ENCODE results near the gene POLE. TPM values are rescaled to one million over a fixed set of nuclear protein-coding genes. Genes with fewer than 3 reads are reported as not detected.
A peak's percentile ranks its signal among the peaks of the same experiment; 100 is the strongest.

The POLE gene
- total RNA-seq, 1 experiment from 2014 or later, result 167 TPM

- Mint-ChIP-seq H3K9me3 (ENCODE audit: unreplicated experiment) (no peaks in the 10 kb centered on the region), H3K4me1 (ENCODE audit: low read depth, unreplicated experiment) (peaks cover 18% of the 10 kb centered on the region), H3K36me3 (ENCODE audit: insufficient read depth, unreplicated experiment) (peaks cover 91% of the 10 kb centered on the region), H3K27me3 (ENCODE audit: insufficient read depth, unreplicated experiment) (no peaks in the 10 kb centered on the region), H3K4me3 (ENCODE audit: unreplicated experiment) (no peak overlapping the region), H3K27ac (ENCODE audit: unreplicated experiment) (peak overlapping the region; percentile 64)
- ChIA-PET POLR2A (no interaction called here), CTCF (no interaction called here)
- no peaks in the 10 kb centered on the region for H3K27me3 ChIP-seq (replicated peaks; ENCODE audit: control insufficient read depth, insufficient read depth, low read length)
- no peak for DNase-seq
- H3K36me3 ChIP-seq (ENCODE audit: control insufficient read depth, insufficient read depth, low read length), result peaks cover 5% of the 10 kb centered on the region
- no peak for TF ChIP-seq CTCF (IDR thresholded peaks at IDR 0.05; ENCODE audit: insufficient read depth in 1 of 2, low read depth in 1 of 2, low read length in 1 of 2, severe bottlenecking in 1 of 2, unreplicated experiment in 1 of 2)
- no TSS peak for BruUV-seq (replicated peaks)
- no peak overlapping the region for H3K4me3 ChIP-seq (ENCODE audit: low read depth, low read length)
- intact Hi-C loops (cut with micrococcal nuclease; ENCODE audit: unreplicated experiment), result no loop called here
- H3K9me3 ChIP-seq, result no peaks in the 10 kb centered on the region
- no peaks in the 10 kb centered on the region for H3K4me1 ChIP-seq
These were observed 56.5 kb downstream of the POLE start for GRCh38 chr12:132630672-132631071.

- intact Hi-C loops (cut with micrococcal nuclease; ENCODE audit: unreplicated experiment), result no loop called here
- no peaks in the 10 kb centered on the region for H3K9me3 Mint-ChIP-seq (ENCODE audit: unreplicated experiment)
- H3K4me1 Mint-ChIP-seq (ENCODE audit: low read depth, unreplicated experiment), result peaks cover 24% of the 10 kb centered on the region
- BruUV-seq (replicated peaks), result no TSS peak
- no peaks in the 10 kb centered on the region for H3K27me3 Mint-ChIP-seq (ENCODE audit: insufficient read depth, unreplicated experiment)
- peaks cover 91% of the 10 kb centered on the region for H3K36me3 Mint-ChIP-seq (ENCODE audit: insufficient read depth, unreplicated experiment)
- Histone ChIP-seq H3K27me3 (replicated peaks; ENCODE audit: control insufficient read depth, insufficient read depth, low read length) (no peaks in the 10 kb centered on the region), H3K36me3 (ENCODE audit: control insufficient read depth, insufficient read depth, low read length) (peaks cover 3% of the 10 kb centered on the region), H3K4me3 (ENCODE audit: low read depth, low read length) (no peak overlapping the region), H3K4me1 (no peaks in the 10 kb centered on the region), H3K9me3 (no peaks in the 10 kb centered on the region)
- no peak for DNase-seq
- CTCF ChIA-PET, result interaction anchor here (1.8 kb wide), 1 partner anchor 9 kb away, joined by 7 read pairs; no protein-coding TSS in a partner anchor
- TF ChIP-seq CTCF (IDR thresholded peaks at IDR 0.05; ENCODE audit: insufficient read depth in 1 of 2, low read depth in 1 of 2, low read length in 1 of 2, severe bottlenecking in 1 of 2, unreplicated experiment in 1 of 2), result no peak
- no peak overlapping the region for H3K27ac Mint-ChIP-seq (ENCODE audit: unreplicated experiment)
- H3K4me3 Mint-ChIP-seq (ENCODE audit: unreplicated experiment), result no peak overlapping the region
- POLR2A ChIA-PET, result no interaction called here
These were observed 57.8 kb downstream of the POLE start for GRCh38 chr12:132629330-132629729.

GRCh38 chr12:132625731-132626430 lies 61.3 kb downstream of the POLE start:
- Histone ChIP-seq H3K9me3 (no peaks in the 10 kb centered on the region), H3K36me3 (ENCODE audit: control insufficient read depth, insufficient read depth, low read length) (peaks cover 3% of the 10 kb centered on the region), H3K4me1 (peaks cover 16% of the 10 kb centered on the region), H3K27me3 (replicated peaks; ENCODE audit: control insufficient read depth, insufficient read depth, low read length) (no peaks in the 10 kb centered on the region), H3K4me3 (ENCODE audit: low read depth, low read length) (no peak overlapping the region)
- Mint-ChIP-seq H3K36me3 (ENCODE audit: insufficient read depth, unreplicated experiment) (peaks cover 83% of the 10 kb centered on the region), H3K4me1 (ENCODE audit: low read depth, unreplicated experiment) (peaks cover 25% of the 10 kb centered on the region), H3K9me3 (ENCODE audit: unreplicated experiment) (no peaks in the 10 kb centered on the region), H3K27ac (ENCODE audit: unreplicated experiment) (no peak overlapping the region), H3K4me3 (ENCODE audit: unreplicated experiment) (no peak overlapping the region), H3K27me3 (ENCODE audit: insufficient read depth, unreplicated experiment) (no peaks in the 10 kb centered on the region)
- DNase-seq, result no peak
- intact Hi-C loops (cut with micrococcal nuclease; ENCODE audit: unreplicated experiment), result no loop called here
- ChIA-PET POLR2A (no interaction called here), CTCF (interaction anchor here (0.7 kb wide), 1 partner anchor 11 kb away, joined by 3 read pairs; no protein-coding TSS in a partner anchor)
- no peak for TF ChIP-seq CTCF (IDR thresholded peaks at IDR 0.05; ENCODE audit: insufficient read depth in 1 of 2, low read depth in 1 of 2, low read length in 1 of 2, severe bottlenecking in 1 of 2, unreplicated experiment in 1 of 2)
- no TSS peak for BruUV-seq (replicated peaks)

Measured in Caco-2 (cell line).